ENCODE data around the gene PEAK3. TPM values are rescaled to one million over a fixed set of nuclear protein-coding genes. Genes with fewer than 3 reads are reported as not detected.

Gene PEAK3
- total RNA-seq, 1 donor = under 0.01 TPM

DNA sequence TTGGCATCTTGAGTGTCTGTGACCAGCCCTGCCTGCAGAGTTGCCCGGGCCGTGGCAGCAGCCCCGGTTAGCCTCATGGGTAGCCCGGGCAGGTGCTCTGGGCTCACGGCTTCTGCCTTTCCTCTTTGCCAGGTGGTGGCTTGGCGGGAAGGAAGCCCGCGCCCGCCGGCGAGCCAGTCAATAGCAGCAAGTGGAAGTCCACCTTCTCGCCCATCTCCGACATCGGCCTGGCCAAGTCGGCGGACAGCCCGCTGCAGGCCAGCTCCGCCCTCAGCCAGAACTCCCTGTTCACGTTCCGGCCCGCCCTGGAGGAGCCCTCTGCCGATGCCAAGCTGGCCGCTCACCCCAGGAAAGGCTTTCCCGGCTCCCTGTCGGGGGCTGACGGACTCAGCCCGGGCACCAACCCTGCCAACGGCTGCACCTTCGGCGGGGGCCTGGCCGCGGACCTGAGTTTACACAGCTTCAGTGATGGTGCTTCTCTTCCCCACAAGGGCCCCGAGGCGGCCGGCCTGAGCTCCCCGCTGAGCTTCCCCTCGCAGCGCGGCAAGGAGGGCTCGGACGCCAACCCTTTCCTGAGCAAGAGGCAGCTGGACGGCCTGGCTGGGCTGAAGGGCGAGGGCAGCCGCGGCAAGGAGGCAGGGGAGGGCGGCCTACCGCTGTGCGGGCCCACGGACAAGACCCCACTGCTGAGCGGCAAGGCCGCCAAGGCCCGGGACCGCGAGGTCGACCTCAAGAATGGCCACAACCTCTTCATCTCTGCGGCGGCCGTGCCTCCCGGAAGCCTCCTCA is 55.7 kb downstream of the PEAK3 start:
- no peak overlapping the region for H3K4me3 ChIP-seq (ENCODE audit: low read depth, low read length)
- no peak for DNase-seq (ENCODE audit: low read depth)
- TF ChIP-seq, protein P1, sequence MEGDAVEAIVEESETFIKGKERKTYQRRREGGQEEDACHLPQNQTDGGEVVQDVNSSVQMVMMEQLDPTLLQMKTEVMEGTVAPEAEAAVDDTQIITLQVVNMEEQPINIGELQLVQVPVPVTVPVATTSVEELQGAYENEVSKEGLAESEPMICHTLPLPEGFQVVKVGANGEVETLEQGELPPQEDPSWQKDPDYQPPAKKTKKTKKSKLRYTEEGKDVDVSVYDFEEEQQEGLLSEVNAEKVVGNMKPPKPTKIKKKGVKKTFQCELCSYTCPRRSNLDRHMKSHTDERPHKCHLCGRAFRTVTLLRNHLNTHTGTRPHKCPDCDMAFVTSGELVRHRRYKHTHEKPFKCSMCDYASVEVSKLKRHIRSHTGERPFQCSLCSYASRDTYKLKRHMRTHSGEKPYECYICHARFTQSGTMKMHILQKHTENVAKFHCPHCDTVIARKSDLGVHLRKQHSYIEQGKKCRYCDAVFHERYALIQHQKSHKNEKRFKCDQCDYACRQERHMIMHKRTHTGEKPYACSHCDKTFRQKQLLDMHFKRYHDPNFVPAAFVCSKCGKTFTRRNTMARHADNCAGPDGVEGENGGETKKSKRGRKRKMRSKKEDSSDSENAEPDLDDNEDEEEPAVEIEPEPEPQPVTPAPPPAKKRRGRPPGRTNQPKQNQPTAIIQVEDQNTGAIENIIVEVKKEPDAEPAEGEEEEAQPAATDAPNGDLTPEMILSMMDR (IDR thresholded peaks at IDR 0.05; ENCODE audit: insufficient read depth, low read depth, low read length) = no peak

DNA sequence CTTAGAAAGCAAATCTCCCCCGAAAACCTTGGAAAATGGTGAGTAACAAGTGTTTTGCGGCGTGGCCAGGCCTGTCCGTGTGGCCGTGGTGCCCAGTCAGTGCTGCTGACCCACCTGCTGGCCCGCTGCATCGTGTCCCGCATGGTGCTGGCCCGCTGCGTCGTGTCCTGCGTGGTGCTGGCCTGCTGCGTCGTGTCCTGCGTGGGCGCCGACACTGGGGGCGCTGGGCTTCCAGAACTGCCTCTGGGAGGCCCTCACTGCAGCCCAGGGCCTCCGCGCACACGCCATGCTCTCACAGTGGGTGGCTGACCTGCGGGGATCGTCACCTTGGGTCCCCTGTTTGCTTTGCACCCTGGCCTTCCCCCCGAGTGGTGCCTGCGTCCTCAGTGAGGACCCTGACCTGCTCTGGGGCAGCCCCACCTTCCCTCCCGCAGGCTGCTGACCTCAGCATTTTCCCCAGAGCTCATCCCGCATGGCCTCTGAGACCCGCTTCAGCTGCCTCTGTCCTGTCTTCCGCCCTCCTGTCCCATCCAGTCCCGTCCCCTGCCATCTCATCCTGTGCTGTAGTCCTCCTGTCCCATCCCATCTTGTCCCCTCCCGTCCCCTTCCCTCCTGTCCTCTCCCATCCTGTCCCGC is 56.4 kb downstream of the PEAK3 start:
- no peak for DNase-seq (ENCODE audit: low read depth)
- TF ChIP-seq, protein P1 (IDR thresholded peaks at IDR 0.05; ENCODE audit: insufficient read depth, low read depth, low read length) = no peak
- H3K4me3 ChIP-seq (ENCODE audit: low read depth, low read length) = no peak overlapping the region

DNA sequence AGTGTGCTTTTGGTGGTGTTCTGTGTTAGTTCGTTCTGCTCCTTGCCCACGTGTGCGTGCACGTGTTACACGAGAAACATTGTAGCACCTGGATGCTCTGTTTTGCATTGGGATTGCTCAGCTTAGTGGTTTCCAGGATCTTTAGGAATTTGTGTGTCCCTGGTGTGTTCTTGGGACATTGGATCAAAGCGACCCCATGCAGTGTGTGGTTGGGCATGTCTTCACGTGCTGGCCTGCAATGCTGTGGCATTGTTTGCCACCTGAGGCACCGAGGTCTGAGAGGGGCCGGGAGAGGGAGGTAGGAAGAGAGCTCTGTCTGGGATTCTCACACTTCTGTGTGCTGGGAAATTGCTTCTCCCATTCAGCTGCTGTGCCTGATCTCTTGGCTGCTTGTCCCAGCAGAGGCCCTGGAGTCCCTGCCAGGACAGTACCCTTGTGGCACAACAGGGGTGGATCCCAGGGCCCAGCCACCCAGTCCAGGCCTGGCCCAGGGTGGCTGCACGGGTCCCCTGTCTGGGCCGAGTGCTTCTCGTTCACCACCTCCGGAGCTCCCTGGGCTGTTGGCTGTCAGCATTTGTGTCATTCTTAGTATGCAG is 57.1 kb downstream of the PEAK3 start:
- TF ChIP-seq, protein P1 (IDR thresholded peaks at IDR 0.05; ENCODE audit: insufficient read depth, low read depth, low read length) = no peak
- no peak for DNase-seq (ENCODE audit: low read depth)
- H3K4me3 ChIP-seq (ENCODE audit: low read depth, low read length) = no peak overlapping the region

Small RNA genes lying within 50 kb of the gene (small RNA-seq; reads per million reads assigned to genes)
- gene MIR1227 = not detected

Other genes with a start within 250 kb of the PEAK3 start
- gene MKNK2, start 230.9 kb downstream of the PEAK3 start, total RNA-seq = 59.2 and 80.9 TPM in 2 replicates
- 31.2 and 36.7 TPM in 2 replicates for gene MOB3A, start 185.8 kb downstream of the PEAK3 start, total RNA-seq
- 1.3 TPM in 2 replicates for gene IZUMO4, start 185.3 kb downstream of the PEAK3 start, total RNA-seq
- gene AP3D1, start 130.6 kb downstream of the PEAK3 start, total RNA-seq = 122 and 140 TPM in 2 replicates
- gene DOT1L, start 118.2 kb downstream of the PEAK3 start, total RNA-seq = 5.6 and 8.4 TPM in 2 replicates
- gene PLEKHJ1, start 45.8 kb downstream of the PEAK3 start, total RNA-seq = 43.6 and 46.4 TPM in 2 replicates
- gene SF3A2, start 45.4 kb downstream of the PEAK3 start, total RNA-seq = 24.6 and 25.1 TPM in 2 replicates
- gene AMH, start 32.9 kb downstream of the PEAK3 start, total RNA-seq = 0.32 and 1.3 TPM in 2 replicates
- 0.43 TPM in 1 of 2 replicates, not detected in the other for gene JSRP1, start 25.8 kb downstream of the PEAK3 start, total RNA-seq
- under 0.01 TPM in 1 of 2 replicates, not detected in the other for gene LINGO3, start 26.0 kb upstream of the PEAK3 start, total RNA-seq
- 69.3 and 78.2 TPM in 2 replicates for gene LSM7, start 46.4 kb upstream of the PEAK3 start, total RNA-seq
- 25.5 and 39.9 TPM in 2 replicates for gene SPPL2B, start 46.5 kb upstream of the PEAK3 start, total RNA-seq
- not detected in 2 replicates for gene TMPRSS9, start 78.1 kb upstream of the PEAK3 start, total RNA-seq
- 24.2 and 34.8 TPM in 2 replicates for gene TIMM13, start 145.4 kb upstream of the PEAK3 start, total RNA-seq
- 58.6 and 92.0 TPM in 2 replicates for gene LMNB2, start 174.8 kb upstream of the PEAK3 start, total RNA-seq
- gene GADD45B, start 194.0 kb upstream of the PEAK3 start, total RNA-seq = 54.8 and 70.9 TPM in 2 replicates